Measurements from ENCODE around the gene ADAMTS16. TPM values are rescaled to one million over a fixed set of nuclear protein-coding genes. Genes with fewer than 3 reads are reported as not detected.

The ADAMTS16 gene
- polyA plus RNA-seq, 5 donors, result 0.28 to 1.1 (median 0.60) TPM

- no peak for DNase-seq
These were observed 42.5 kb downstream of the ADAMTS16 start for GRCh38 chr5:5182508-5183188.

DNA sequence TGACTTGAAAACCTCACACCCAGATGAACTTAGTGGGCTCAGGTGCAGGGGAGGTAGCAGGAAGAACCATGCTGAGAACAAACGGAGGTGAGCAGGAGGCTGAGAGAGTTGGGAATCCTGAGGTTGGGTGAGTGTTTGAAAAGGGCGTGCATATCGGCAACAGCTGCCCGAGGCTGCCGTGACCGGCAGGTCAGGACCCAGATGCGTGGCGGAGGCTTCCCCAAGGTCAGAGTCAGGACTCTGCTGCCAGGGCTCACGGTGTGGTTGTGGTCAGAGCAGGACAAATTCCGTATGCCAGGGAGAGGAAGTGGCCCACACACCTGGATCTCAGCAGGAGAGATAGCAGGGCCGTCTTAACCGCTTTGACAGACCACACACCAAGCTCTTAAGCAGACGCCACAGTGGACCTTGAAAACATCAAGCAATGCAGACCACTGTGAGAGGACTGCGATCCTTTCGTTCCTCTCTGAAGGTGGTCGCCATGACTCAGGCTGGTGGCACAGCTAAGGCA, 43.1 kb downstream of the ADAMTS16 start:
- DNase-seq, result no peak

DNA sequence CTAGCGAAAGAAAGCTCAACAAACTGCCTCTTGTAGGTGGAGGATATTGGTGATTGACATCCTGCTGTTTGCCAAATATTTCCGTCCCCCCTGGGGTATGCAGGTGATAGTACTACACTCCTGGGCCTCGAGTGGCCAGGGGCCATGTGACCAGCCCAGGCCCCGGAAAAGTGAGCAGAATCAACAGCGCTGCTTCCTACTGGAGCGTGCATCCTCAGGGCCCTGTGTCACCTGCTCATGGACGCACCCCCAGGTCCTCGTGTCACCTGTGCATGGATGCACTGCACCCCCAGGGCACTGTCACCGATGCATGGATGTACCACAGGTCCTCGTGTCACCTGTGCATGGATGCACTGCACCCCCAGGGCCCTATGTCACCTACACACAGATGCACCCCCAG, 43.8 kb downstream of the ADAMTS16 start:
- no peak for DNase-seq

GRCh38 chr5:5188376-5189050, 48.4 kb downstream of the ADAMTS16 start:
- peak in 1 of 2 donors; percentile 23 for DNase-seq

- DNase-seq, result no peak
These were observed 48.9 kb downstream of the ADAMTS16 start for GRCh38 chr5:5189051-5189430.

- DNase-seq, result no peak
These were observed 51.8 kb downstream of the ADAMTS16 start for GRCh38 chr5:5191906-5192305.

- DNase-seq, result no peak
These were observed 52.6 kb downstream of the ADAMTS16 start for GRCh38 chr5:5192681-5193080.

GRCh38 chr5:5195128-5195918, 55.2 kb downstream of the ADAMTS16 start:
- no peak for DNase-seq

GRCh38 chr5:5198135-5198534, 58.0 kb downstream of the ADAMTS16 start:
- no peak for DNase-seq

DNA sequence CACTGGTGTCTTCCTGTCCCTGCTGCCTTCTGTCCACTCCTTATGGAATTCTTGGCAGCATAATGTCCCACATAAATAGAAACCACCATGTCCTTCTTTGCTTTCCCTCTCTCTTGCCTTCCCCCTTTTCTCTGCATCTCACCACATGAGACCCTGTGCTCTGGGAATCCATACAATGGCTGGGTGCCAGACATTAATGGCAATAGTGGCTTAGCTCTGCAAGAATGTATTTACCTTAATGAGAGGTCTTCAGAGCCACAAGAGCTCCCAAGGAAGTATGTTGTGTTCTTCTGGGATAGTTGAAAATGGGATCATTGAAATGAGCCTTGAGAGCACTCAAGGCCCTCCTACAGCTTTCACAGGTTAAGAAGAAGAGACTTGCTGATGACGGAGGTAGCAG, 58.7 kb downstream of the ADAMTS16 start:
- no peak for DNase-seq

DNA sequence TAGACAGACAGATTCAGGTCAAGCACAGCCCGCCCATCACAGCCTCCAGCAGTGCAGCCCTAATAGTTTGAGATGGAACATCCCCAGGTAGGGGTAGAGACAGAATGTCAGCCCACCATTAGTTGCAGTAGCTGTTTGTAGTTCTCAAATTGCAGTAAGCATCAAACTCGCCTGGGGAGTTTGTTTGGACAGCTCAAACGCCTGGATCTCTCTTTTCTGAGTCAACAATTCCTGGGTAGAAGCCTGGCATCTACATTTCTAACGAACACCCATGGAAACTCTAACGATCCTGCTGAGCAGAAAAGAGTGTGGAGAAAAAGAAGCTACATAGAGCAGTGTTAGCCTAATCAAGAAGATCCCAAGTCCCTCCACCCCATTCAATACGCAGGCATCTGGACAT, 59.4 kb downstream of the ADAMTS16 start:
- no peak for DNase-seq

GRCh38 chr5:5200133-5200532, 60.0 kb downstream of the ADAMTS16 start:
- no peak for DNase-seq

DNA sequence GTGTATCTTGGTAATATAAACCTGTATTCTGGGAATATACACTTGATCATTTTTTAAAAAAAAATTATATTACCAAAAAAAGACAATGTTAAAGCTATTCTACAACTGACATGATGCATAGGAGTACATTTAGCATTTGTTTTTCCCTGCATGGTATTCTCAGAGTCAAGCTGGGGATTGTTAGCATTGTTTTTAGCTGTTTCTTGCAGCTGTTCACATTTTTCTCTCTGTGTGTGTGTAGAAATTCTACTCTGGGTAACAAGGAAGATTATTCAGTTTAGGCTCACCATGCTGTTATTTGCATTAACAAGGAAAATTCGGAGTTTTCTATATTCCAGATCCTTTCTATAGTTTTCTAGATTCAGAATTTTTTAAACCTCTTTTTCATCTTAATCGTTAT, 62.2 kb downstream of the ADAMTS16 start:
- no peak for DNase-seq

- no peak for DNase-seq
These were observed 63.3 kb downstream of the ADAMTS16 start for GRCh38 chr5:5203451-5203850.

DNA sequence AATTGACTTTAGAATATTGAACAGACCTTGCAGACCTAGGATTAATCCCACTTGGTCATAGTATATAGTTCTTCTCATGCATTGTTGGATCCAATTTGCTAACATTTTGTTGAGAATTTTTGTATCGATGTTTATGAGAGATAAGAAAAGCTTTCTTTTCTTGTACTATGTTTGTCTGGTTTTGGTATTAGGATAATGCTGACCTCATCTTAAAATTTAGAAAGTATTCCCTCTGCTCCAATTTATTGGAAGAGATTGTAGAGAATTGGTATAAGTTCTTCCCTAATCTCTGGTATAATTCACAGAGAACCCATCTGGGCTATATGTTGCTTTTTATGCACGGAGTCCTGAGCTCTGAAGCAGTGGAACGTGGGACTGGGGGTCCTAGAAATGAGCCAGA, 67.7 kb downstream of the ADAMTS16 start:
- DNase-seq, result no peak

DNA sequence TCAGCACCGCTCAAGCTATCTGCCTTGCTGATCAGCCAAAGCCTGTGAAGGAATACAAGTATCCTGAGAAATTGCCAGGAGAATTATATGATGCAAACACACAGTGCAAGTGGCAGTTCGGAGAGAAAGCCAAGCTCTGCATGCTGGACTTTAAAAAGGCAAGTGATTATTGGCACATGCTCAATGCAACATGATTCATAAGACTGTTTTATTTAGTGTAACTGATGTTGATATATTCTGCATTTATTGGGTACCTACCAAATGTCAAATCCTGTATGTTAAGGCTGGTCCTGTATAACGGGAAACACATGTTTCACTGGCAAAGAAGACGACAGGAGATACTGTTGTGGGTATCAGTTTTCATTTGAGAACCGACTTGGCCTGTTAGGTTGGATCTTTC, 69.0 kb downstream of the ADAMTS16 start:
- no peak for DNase-seq

- DNase-seq, result no peak
These were observed 69.6 kb downstream of the ADAMTS16 start for GRCh38 chr5:5209510-5210286.

DNA sequence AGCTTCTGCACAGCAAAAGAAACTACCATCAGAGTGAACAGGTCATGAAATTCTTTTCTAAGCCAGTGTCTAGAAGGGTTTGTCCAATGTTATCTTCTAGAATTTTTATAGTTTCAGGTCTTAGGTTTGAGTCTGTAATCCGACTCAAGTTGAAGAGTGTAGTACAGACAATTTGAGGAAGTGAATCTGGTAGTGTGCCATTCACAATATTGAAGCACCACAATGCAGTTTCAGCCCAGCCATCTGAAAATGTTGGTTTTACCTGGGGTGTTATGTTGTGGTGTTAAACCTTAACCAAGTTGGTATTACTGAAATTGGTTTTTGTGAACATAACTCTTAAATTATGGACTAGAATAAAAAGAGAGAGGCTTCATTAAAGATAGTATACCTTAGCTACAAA, 77.2 kb downstream of the ADAMTS16 start:
- DNase-seq, result no peak

DNA sequence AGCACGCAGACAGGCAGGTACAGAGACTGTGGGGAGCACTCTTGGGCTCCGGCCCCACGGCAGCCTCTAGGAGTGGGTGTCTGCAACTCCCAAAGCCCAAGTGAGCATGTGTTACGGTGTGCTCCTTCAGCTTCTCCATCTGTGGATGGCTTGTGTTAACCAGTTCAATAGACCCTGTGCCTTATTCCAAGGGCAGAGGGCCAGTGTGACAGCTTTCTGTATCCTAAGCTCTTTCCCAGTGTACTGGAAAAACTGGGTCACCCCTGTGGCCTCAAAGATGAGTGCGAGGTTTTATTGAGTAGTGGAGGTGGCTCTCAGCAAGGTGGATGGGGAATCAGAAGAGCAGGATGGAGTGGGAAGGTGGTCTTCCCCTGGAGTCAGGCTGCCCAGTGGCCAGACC, 78.3 kb downstream of the ADAMTS16 start:
- no peak for DNase-seq

DNA sequence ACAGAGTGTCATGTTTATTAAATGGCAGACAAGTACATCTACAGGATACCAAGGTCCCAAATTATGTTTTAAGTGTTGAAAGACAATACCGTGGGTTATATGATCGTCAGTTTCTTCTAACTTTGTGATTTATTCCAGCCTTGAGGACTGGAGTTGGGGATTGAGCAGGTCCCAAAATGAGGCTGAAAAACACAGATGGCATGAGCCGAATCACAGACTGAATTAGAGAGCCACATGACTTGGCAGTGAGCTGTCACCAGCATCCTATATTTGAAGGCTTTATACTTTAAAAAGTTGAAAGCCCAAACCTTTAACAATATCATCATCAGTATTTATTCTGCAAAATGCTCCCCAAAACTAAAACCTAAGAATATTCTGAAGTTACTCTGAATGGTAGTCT, 79.4 kb downstream of the ADAMTS16 start:
- DNase-seq, result no peak

- no peak for DNase-seq
These were observed 80.9 kb downstream of the ADAMTS16 start for GRCh38 chr5:5220901-5221631.
